ENCODE measurements around the gene NFE2.
A peak's percentile ranks its signal among the peaks of the same experiment; 100 is the strongest.

NFE2 gene

GRCh38 chr12:54279632-54280467 is 21.0 kb downstream of the NFE2 start, which contains the start of gene CBX5:
Gene CBX5 (minus strand): TSS chr12:54280122. CDS start chr12:54257650, 22,472 bp downstream.
- H3K4me1 ChIP-seq (ENCODE audit: insufficient read depth, low read length, severe bottlenecking) = peaks cover 59% of the 10 kb centered on the region
- H3K27ac ChIP-seq (ENCODE audit: low read depth, low read length, poor library complexity, severe bottlenecking) = peak within 1 kb of the TSS; percentile 93
- no peaks in the 10 kb centered on the region for H3K27me3 ChIP-seq (ENCODE audit: insufficient read depth, low read length)
- TF ChIP-seq EZH2 (IDR thresholded peaks at IDR 0.05; ENCODE audit: borderline replicate concordance, low read length) = no peak
- TF ChIP-seq CTCF (IDR thresholded peaks at IDR 0.05; ENCODE audit: low read length) = no peak
- H3K9ac ChIP-seq (ENCODE audit: low read length) = peak within 1 kb of the TSS; percentile 99
- no peak within 1 kb of the TSS for H2AFZ ChIP-seq (ENCODE audit: low read length)
- H3K9me2 ChIP-seq (ENCODE audit: low read depth, low read length) = no peaks in the 10 kb centered on the region
- no peaks in the 10 kb centered on the region for H3K9me3 ChIP-seq (ENCODE audit: low read length)
- H3K79me2 ChIP-seq (ENCODE audit: insufficient read depth, low read length) = peaks cover 51% of the 10 kb centered on the region
- peak within 1 kb of the TSS; percentile 85 for H3K4me3 ChIP-seq (ENCODE audit: low read depth, low read length, poor library complexity, severe bottlenecking)
- H3K4me2 ChIP-seq (ENCODE audit: low read length) = peak within 1 kb of the TSS; percentile 78
- H3K36me3 ChIP-seq (ENCODE audit: insufficient read depth, low read length) = peaks cover 76% of the 10 kb centered on the region
- no peaks in the 10 kb centered on the region for H3F3A ChIP-seq (ENCODE audit: insufficient read depth, low read length)
- no peaks in the 10 kb centered on the region for H4K20me1 ChIP-seq (ENCODE audit: insufficient read depth, low read length)

DNA sequence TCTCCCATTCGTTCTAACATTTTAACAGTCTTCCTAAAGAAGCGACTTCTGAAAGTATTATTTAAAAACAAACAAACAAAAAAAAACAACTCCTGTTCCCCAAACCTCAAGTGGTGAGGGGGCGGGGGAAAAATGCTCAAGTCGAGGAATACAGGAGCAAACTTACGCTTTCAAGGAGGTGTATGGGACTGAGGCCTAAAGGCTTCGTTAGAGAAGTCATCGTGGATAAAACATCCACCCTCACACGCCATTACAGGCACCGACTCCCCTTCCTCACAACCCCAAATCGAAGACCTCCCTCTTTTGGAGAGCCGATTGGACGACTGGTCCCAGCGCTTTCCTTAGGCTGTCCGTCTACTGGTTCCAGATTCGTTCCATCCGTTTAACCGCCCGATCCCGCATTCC is 21.6 kb downstream of the NFE2 start:
- Histone ChIP-seq H3K4me1 (ENCODE audit: insufficient read depth, low read length, severe bottlenecking) (peaks cover 56% of the 10 kb centered on the region), H4K20me1 (ENCODE audit: insufficient read depth, low read length) (no peaks in the 10 kb centered on the region), H3K27ac (ENCODE audit: low read depth, low read length, poor library complexity, severe bottlenecking) (peak overlapping the region; percentile 93)

GRCh38 chr12:54277823-54278276 is 23.0 kb downstream of the NFE2 start:
- H4K20me1 ChIP-seq (ENCODE audit: insufficient read depth, low read length) = no peaks in the 10 kb centered on the region
- H3K9me3 ChIP-seq (ENCODE audit: low read length) = no peaks in the 10 kb centered on the region
- H3K9ac ChIP-seq (ENCODE audit: low read length) = peak overlapping the region; percentile 99
- H3K27ac ChIP-seq (ENCODE audit: low read depth, low read length, poor library complexity, severe bottlenecking) = peak overlapping the region; percentile 3
- no peaks in the 10 kb centered on the region for H3K9me2 ChIP-seq (ENCODE audit: low read depth, low read length)
- no peak overlapping the region for H2AFZ ChIP-seq (ENCODE audit: low read length)
- H3K79me2 ChIP-seq (ENCODE audit: insufficient read depth, low read length) = peaks cover 59% of the 10 kb centered on the region
- peak overlapping the region; percentile 85 for H3K4me3 ChIP-seq (ENCODE audit: low read depth, low read length, poor library complexity, severe bottlenecking)
- peaks cover 73% of the 10 kb centered on the region for H3K36me3 ChIP-seq (ENCODE audit: insufficient read depth, low read length)
- peaks cover 42% of the 10 kb centered on the region for H3K4me1 ChIP-seq (ENCODE audit: insufficient read depth, low read length, severe bottlenecking)
- peak overlapping the region; percentile 67 for H3K4me2 ChIP-seq (ENCODE audit: low read length)
- no peak for TF ChIP-seq CTCF (IDR thresholded peaks at IDR 0.05; ENCODE audit: low read length)
- no peak for TF ChIP-seq EZH2 (IDR thresholded peaks at IDR 0.05; ENCODE audit: borderline replicate concordance, low read length)
- H3F3A ChIP-seq (ENCODE audit: insufficient read depth, low read length) = no peaks in the 10 kb centered on the region
- H3K27me3 ChIP-seq (ENCODE audit: insufficient read depth, low read length) = no peaks in the 10 kb centered on the region

More for the DNA sequence above, 21.6 kb downstream of the NFE2 start:
- peaks cover 73% of the 10 kb centered on the region for H3K36me3 ChIP-seq (ENCODE audit: insufficient read depth, low read length)
- H3K4me2 ChIP-seq (ENCODE audit: low read length) = peak overlapping the region; percentile 67
- H3K9me3 ChIP-seq (ENCODE audit: low read length) = no peaks in the 10 kb centered on the region
- TF ChIP-seq CTCF (IDR thresholded peaks at IDR 0.05; ENCODE audit: low read length) (no peak), EZH2 (IDR thresholded peaks at IDR 0.05; ENCODE audit: borderline replicate concordance, low read length) (no peak)
- H3K79me2 ChIP-seq (ENCODE audit: insufficient read depth, low read length) = peaks cover 51% of the 10 kb centered on the region
- no peaks in the 10 kb centered on the region for H3F3A ChIP-seq (ENCODE audit: insufficient read depth, low read length)
- H3K9ac ChIP-seq (ENCODE audit: low read length) = peak overlapping the region; percentile 99
- peak overlapping the region; percentile 85 for H3K4me3 ChIP-seq (ENCODE audit: low read depth, low read length, poor library complexity, severe bottlenecking)
- no peaks in the 10 kb centered on the region for H3K27me3 ChIP-seq (ENCODE audit: insufficient read depth, low read length)
- H2AFZ ChIP-seq (ENCODE audit: low read length) = no peak overlapping the region
- H3K9me2 ChIP-seq (ENCODE audit: low read depth, low read length) = no peaks in the 10 kb centered on the region

All from OCI-LY1 (cell line).